ENCODE measurements around the gene AKR1A1. TPM values are rescaled to one million over a fixed set of nuclear protein-coding genes. Genes with fewer than 3 reads are reported as not detected.

Gene AKR1A1
- total RNA-seq (166 and 172 TPM in 2 replicates), polyA plus RNA-seq (216 and 227 TPM in 2 replicates), polyA minus RNA-seq (183 and 200 TPM in 2 replicates), Bru-seq, nascent RNA (percentile 74 among the genes with signal in this experiment), BruChase-seq, experiment 1, labeled RNA remaining after a 6-hour chase (percentile 74 among the genes with signal in this experiment), BruChase-seq, experiment 2, labeled RNA remaining after a 2-hour chase (percentile 77 among the genes with signal in this experiment)
- polyA plus RNA-seq (2011; cell fraction: cytosol; rRNA removed): 211 and 221 TPM in 2 replicates
- polyA plus RNA-seq (2011; cell fraction: nucleus; rRNA removed): 187 and 203 TPM in 2 replicates
- polyA plus RNA-seq (2012): 109 and 119 TPM in 2 replicates
- 71.2 TPM for polyA minus RNA-seq (2011; cell fraction: cytosol; rRNA and poly(A)+ RNA removed)
- polyA minus RNA-seq (2011; cell fraction: nucleus; rRNA and poly(A)+ RNA removed): 47.4 and 57.1 TPM in 2 replicates
- long read RNA-seq, transcript AKR1A1-202 (10 exons, 1,818 nt): minor isoform, 41 of 320 reads
- long read RNA-seq, transcript AKR1A1-214 (10 exons, 1,360 nt): minor isoform, 33 of 320 reads
- long read RNA-seq, transcript AKR1A1-201 (9 exons, 1,166 nt): major isoform, 161 of 320 reads
- long read RNA-seq, partial matches to known transcripts: 21 of 320 reads
- long read RNA-seq, other reads (novel, unspliced or antisense): 59 of 320 reads

- ChIA-PET POLR2A (interaction anchor here (0.6 to 4.9 kb wide), 5 partner anchors 20 to 669 kb away, joined by 3 to 52 read pairs (median 5); partner anchors contain the start of gene PRDX1), CTCF (interaction anchor here (0.8 to 2.1 kb wide), 12 partner anchors 8 to 190 kb away, joined by 3 to 18 read pairs (median 4); partner anchors contain the start of gene PRDX1)
- DNase-seq (ENCODE audit: low read depth, low spot score): peak; percentile 90
- Histone ChIP-seq H3K9me1 (replicated peaks; ENCODE audit: control insufficient read depth, extremely low read depth, insufficient read depth, low read length) (no peaks in the 10 kb centered on the region), H3K79me2 (ENCODE audit: control insufficient read depth, insufficient read depth, low read length) (peaks cover 27% of the 10 kb centered on the region), H3K4me1 (ENCODE audit: control insufficient read depth, extremely low read depth, insufficient read depth, low read length) (peaks cover 13% of the 10 kb centered on the region), H3K9me3 (replicated peaks; ENCODE audit: control insufficient read depth, insufficient read depth, low read length) (no peaks in the 10 kb centered on the region), H3K36me3 (ENCODE audit: control insufficient read depth in 2 of 2, extremely low read depth in 1 of 2, insufficient read depth in 2 of 2, low read length in 2 of 2) (peaks cover 0 to 4% of the 10 kb centered on the region in 2 experiments), H3K27ac (ENCODE audit: insufficient read depth, low read depth, low read length) (peak within 1 kb of the TSS; percentile 49), H3K4me2 (ENCODE audit: insufficient read depth, low read length) (peak within 1 kb of the TSS; percentile 95), H2AFZ (ENCODE audit: low read depth, low read length) (peak within 1 kb of the TSS; percentile 91), H3K9ac (replicated peaks; ENCODE audit: extremely low read depth, insufficient read depth, low read length) (peak within 1 kb of the TSS; percentile 66), H4K20me1 (replicated peaks; ENCODE audit: control insufficient read depth, extremely low read depth, insufficient read depth, low read length) (no peaks in the 10 kb centered on the region), H3K4me3 (replicated peaks in 1 of 3; ENCODE audit: insufficient read depth in 1 of 3, low read depth in 1 of 3, low read length in 3 of 3) (peak within 1 kb of the TSS; percentile 57 to 93 (median 80)), H3K27me3 (ENCODE audit: control insufficient read depth in 2 of 2, insufficient read depth in 2 of 2, low read length in 2 of 2) (no peaks in the 10 kb centered on the region)
- TSS peak; percentile 99 for BruUV-seq (replicated peaks)
- dilution Hi-C loops (cut with MboI; ENCODE audit: extremely low pct_ligation_motif_present, low sequenced_read_pairs) (no loop called here), intact Hi-C loops (cut with micrococcal nuclease) (loop anchor here (1.0 kb wide), 3 partner anchors 29 to 50 kb away; partner anchors contain the start of genes CCDC163, MMACHC and PRDX1)
- TF ChIP-seq POLR2A (IDR thresholded peaks at IDR 0.05; ENCODE audit: low read depth, low read length): peak; percentile 96
- peak; percentile 91 for TF ChIP-seq POLR2AphosphoS5 (IDR thresholded peaks at IDR 0.05; ENCODE audit: insufficient read depth, low read depth, low read length)
- peak; percentile 91 for TF ChIP-seq MAX (IDR thresholded peaks at IDR 0.05; ENCODE audit: insufficient read depth, insufficient read length)
- no peak for TF ChIP-seq JUN (IDR thresholded peaks at IDR 0.05; ENCODE audit: borderline replicate concordance, insufficient read depth, insufficient read length, low read depth)
- peak; percentile 96 for FAIRE-seq
Observed at GRCh38 chr1:45550401-45551351, at the start of gene AKR1A1. TSS of gene AKR1A1 (plus strand) at chr1:45550826. CDS start at chr1:45561795, 10,969 bp downstream.

Data from endothelial cell of umbilical vein (primary cell).